Neural crest cell (in vitro differentiated cells): Measurements from ENCODE around the gene RPRD2. TPM values are rescaled to one million over a fixed set of nuclear protein-coding genes. Genes with fewer than 3 reads are reported as not detected.

ENCODE experiments used
- DNase-seq: peaks from one replicate; pipeline ENCODE4 v3.0.0; 2021; ENCODE audit warnings: low read depth, mixed read lengths, low spot score
- H3K27ac Mint-ChIP-seq: one replicate; pipeline ENCODE4 v1.8.0; 2021; ENCODE audit warnings: mild to moderate bottlenecking, mixed read lengths; ENCODE audit not compliant: unreplicated experiment
- H3K27me3 Mint-ChIP-seq: 2 replicates; pipeline ENCODE4 v1.8.0; 2021; ENCODE audit warnings: low read depth, mild to moderate bottlenecking, mixed read lengths
- H3K36me3 Mint-ChIP-seq: 2 replicates; pipeline ENCODE4 v1.8.0; 2021; ENCODE audit warnings: low read depth, mild to moderate bottlenecking, mixed read lengths
- H3K4me1 Mint-ChIP-seq: 2 replicates; pipeline ENCODE4 v1.8.0; 2021; ENCODE audit warnings: mixed read lengths
- H3K4me3 Mint-ChIP-seq: one replicate; pipeline ENCODE4 v1.8.0; 2021; ENCODE audit warnings: mild to moderate bottlenecking, mixed read lengths
- H3K9me3 Mint-ChIP-seq: 2 replicates; pipeline ENCODE4 v1.8.0; 2021; ENCODE audit warnings: mixed read lengths
- CTCF ChIP-seq: fragments of 200-600 bp; sonication (generic); conservative IDR thresholded peaks from 2 replicates; pipeline ENCODE4 v1.5.0; 2021; ENCODE audit warnings: antibody characterized with exemption, mild to moderate bottlenecking
- total RNA-seq: library from RNA; stranded (reverse); gene quantifications from 2 replicates; pipeline ENCODE4 v1.2.1, GENCODE V29; 2021

The RPRD2 gene
- total RNA-seq, 1 donor from 2014 or later, result 40.8 TPM

- no peak for DNase-seq
- Mint-ChIP-seq H3K27ac (no peak overlapping the region), H3K9me3 (no peaks in the 10 kb centered on the region), H3K36me3 (no peaks in the 10 kb centered on the region), H3K4me1 (peaks cover 4% of the 10 kb centered on the region), H3K27me3 (no peaks in the 10 kb centered on the region), H3K4me3 (no peak overlapping the region)
- TF ChIP-seq CTCF, result no peak
These were observed 21.8 kb downstream of the RPRD2 start for GRCh38 chr1:150385537-150386445.

- H3K27ac Mint-ChIP-seq, result no peak overlapping the region
- no peak for TF ChIP-seq CTCF
These were observed 22.6 kb downstream of the RPRD2 start for GRCh38 chr1:150386592-150386991.

GRCh38 chr1:150387200-150387599, 23.3 kb downstream of the RPRD2 start:
- TF ChIP-seq CTCF, result no peak
- H3K27ac Mint-ChIP-seq, result no peak overlapping the region
- DNase-seq, result no peak
- H3K36me3 Mint-ChIP-seq, result no peaks in the 10 kb centered on the region
- peaks cover 4% of the 10 kb centered on the region for H3K4me1 Mint-ChIP-seq
- no peaks in the 10 kb centered on the region for H3K27me3 Mint-ChIP-seq
- no peaks in the 10 kb centered on the region for H3K9me3 Mint-ChIP-seq
- no peak overlapping the region for H3K4me3 Mint-ChIP-seq

More at GRCh38 chr1:150386592-150386991, 22.6 kb downstream of the RPRD2 start:
- H3K9me3 Mint-ChIP-seq, result no peaks in the 10 kb centered on the region
- peaks cover 4% of the 10 kb centered on the region for H3K4me1 Mint-ChIP-seq
- H3K4me3 Mint-ChIP-seq, result no peak overlapping the region
- no peaks in the 10 kb centered on the region for H3K27me3 Mint-ChIP-seq
- H3K36me3 Mint-ChIP-seq, result no peaks in the 10 kb centered on the region
- no peak for DNase-seq

GRCh38 chr1:150388241-150388640, 24.3 kb downstream of the RPRD2 start:
- Mint-ChIP-seq H3K36me3 (no peaks in the 10 kb centered on the region), H3K9me3 (no peaks in the 10 kb centered on the region), H3K4me1 (peaks cover 4% of the 10 kb centered on the region), H3K4me3 (no peak overlapping the region), H3K27ac (no peak overlapping the region), H3K27me3 (no peaks in the 10 kb centered on the region)
- DNase-seq, result no peak
- no peak for TF ChIP-seq CTCF

- Mint-ChIP-seq H3K4me3 (no peak overlapping the region), H3K27ac (no peak overlapping the region), H3K4me1 (peaks cover 4% of the 10 kb centered on the region), H3K9me3 (no peaks in the 10 kb centered on the region), H3K36me3 (peaks cover 3% of the 10 kb centered on the region), H3K27me3 (no peaks in the 10 kb centered on the region)
- no peak for TF ChIP-seq CTCF
- no peak for DNase-seq
These were observed 25.7 kb downstream of the RPRD2 start for GRCh38 chr1:150389650-150390049.
